HG03565 (cell line): Measurements from ENCODE around the gene C9orf43.

Source experiments
- ATAC-seq: cut with Tn5 transposase; IDR thresholded peaks from one replicate; pipeline ENCODE4 v1.9.1; 2021; ENCODE audit warnings: mild to moderate bottlenecking, moderate library complexity; ENCODE audit not compliant: unreplicated experiment

Gene C9orf43

GRCh38 chr9:113463418-113464285 lies 53.1 kb downstream of the C9orf43 start, which contains the start of gene RGS3:
TSS of gene RGS3 (plus strand) at chr9:113463727. CDS start at chr9:113463803, 76 bp downstream.
- no peak for ATAC-seq

- no peak for ATAC-seq
These were observed 53.7 kb downstream of the C9orf43 start for GRCh38 chr9:113464286-113464660.

DNA sequence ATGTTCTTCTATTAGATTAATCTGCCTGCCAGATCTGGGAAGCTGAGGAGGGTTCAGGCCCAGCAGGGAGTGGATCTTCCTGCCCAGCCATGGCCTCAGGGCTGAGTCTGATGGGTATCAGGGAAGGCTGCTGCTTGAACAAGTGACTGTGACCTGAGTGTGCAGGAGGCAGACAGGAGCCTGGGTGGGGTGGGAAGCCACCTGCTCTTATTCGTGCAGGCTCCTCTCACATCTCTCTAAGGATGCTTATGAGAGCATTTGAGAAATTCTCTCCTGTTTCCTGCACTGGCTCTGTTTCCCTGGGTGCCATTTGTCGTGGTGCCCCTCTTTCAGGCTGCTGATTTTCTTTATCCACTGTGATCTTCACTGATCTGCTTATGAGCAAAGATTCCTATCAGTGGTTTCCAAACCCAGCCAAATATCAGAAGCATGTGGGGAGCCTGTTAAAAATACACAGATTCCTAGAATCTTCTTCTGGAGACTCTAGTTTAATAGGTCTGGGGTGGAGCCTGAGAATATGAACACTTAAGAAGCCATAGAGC lies 55.1 kb downstream of the C9orf43 start:
- no peak for ATAC-seq

DNA sequence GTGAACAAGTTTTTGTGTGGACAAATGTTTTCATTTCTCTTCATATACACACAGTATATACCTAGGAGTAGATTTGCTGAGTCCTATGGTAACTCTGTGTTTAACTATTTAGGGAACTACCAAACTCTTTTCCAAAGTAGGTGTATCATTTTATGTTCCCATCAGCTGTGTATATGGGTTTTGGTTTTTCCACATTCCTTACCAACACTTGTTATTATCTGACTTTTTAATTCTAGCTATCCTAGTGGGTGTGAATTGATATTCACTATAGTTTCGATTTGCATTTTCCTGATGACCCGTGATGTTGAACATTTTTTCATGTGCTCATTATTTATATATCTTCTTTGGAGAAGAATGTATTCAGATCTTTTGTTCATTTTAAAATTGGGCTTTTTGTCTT lies 56.6 kb downstream of the C9orf43 start:
- ATAC-seq, result no peak

GRCh38 chr9:113468716-113469448 lies 58.3 kb downstream of the C9orf43 start:
- ATAC-seq, result no peak

DNA sequence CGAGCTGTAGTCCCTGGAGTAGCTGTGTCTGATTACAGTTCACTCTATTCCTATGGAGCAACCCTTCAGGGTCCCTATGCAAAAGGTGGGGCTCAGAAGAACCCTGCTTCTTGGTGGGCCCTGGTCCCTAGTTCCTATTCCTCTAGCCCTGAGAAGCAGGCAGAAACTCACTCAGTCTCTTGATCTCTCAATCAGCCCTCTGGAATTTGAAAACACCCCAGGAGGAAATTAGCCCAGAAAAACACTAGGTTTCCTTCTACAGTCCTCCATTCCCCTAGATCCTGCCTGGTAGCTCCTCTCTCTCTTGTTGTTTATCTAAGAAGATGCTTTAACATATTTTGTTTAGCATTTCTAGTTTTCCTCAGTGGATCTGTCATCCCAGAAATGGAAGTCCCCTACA lies 60.6 kb downstream of the C9orf43 start:
- no peak for ATAC-seq

DNA sequence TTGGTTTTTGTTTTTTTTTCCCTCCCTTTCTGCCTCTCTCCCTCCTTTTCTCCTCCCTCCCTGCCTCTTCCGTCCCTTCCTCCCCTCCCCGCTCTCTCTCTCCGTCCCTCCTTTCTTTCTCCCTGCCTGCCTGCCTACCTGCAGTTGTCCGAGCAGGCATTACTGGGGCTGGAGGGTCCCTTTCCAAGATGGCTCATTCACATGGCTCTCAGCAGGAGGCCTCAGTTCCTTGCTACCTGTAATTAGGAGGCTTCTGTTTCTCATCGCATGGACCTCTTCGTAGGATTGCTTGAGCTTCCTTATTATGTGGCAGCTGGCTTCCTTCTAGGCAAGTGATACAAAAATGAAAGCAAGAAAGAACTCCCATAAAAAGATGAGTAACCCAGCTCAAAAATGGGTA lies 61.0 kb downstream of the C9orf43 start:
- ATAC-seq, result no peak

GRCh38 chr9:113472199-113472598 lies 61.7 kb downstream of the C9orf43 start:
- no peak for ATAC-seq

DNA sequence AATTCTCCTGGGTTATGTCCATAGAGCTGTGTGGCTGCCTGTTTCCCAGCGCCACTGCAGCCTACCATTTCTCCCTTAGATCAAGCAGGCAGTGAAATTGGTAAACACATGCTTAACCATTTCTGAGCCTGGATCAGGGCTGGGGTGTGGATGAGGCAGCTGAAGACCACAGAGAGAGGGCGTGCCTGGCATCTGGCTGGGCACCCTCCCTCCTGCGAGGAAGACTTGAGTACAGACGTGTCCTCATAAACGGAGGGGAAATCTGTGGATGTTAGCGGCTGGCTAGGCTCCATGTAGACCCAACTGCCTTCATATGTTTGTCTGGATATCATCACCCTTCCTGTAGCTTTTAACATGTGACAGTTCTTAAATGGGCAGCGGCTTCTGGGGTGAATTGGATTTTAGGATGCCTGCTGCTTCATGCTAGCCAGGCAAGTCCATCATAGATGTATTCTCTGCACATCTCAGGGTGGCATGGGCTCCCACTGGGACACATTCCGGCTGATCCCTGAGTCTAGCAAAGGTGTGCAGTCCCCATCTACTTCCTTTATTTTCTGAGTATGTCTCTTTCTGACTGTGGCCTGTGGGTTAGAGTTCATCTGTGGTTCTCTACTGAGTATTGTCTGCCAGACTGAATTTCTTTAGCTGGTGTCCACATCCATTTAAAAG lies 63.9 kb downstream of the C9orf43 start:
- no peak for ATAC-seq

GRCh38 chr9:113475031-113475430 lies 64.5 kb downstream of the C9orf43 start:
- ATAC-seq, result no peak

GRCh38 chr9:113475992-113476391 lies 65.4 kb downstream of the C9orf43 start:
- no peak for ATAC-seq

DNA sequence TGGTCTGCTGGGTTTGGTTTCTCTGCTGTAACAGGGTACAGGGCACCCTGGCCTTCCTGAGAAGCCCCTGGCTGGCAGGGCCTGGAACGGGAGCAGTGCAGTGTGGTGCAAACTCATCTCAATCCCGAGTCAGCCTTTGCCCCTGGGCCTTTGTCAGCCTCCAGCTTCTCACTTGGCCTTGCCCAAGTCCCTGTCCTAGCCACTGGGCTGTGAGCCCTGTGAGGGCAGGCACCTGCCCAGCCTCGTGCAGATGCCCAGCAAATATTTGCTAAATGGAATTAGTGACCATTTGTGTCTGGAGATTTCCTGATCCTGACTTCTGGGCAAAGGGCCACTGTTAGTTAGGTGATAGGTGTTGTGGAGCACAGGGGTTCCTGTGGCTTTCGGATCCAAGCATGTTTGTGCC lies 66.0 kb downstream of the C9orf43 start:
- ATAC-seq, result no peak

DNA sequence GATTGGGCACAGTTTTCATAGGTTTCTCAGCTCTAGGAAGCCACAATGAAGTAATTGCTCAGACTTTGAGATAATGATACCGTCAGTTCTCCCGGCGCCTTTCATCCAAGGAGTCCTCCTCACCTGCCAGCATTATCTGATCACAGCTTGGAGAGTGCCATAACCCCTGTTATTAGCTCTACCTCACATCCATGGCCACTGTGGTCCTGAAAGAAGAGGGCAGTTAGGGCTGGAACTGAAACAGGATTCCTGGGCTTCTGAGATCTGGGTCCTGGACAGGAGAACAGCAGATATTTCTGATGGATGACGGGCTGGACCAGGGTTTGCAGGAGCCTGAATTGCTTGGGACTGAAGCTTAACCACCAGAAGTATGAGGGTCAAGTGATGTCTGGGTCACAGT lies 66.5 kb downstream of the C9orf43 start:
- ATAC-seq, result no peak

- no peak for ATAC-seq
These were observed 67.1 kb downstream of the C9orf43 start for GRCh38 chr9:113477661-113478060.

DNA sequence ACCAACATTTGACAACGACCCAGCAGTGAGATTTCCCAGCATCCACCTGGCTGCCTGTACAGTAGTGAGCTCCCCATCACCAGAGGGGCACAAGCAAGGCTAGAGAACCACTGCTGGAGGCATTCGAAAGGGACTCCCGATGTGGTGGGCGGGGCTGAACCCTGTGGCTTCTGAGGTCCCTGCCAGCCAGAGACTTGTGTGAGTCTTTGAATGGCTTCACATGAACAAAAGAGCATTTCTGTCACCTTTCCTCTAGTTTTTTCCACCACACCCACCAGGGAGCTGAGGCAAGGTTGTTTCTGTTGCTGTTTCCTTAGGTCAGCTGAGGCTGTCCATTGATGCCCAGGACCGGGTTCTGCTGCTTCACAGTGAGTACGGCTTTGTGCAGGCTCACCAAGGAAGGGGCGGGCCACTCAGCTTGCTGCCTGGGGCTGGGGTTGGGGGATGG lies 68.7 kb downstream of the C9orf43 start:
- ATAC-seq, result no peak
